CD4-positive, alpha-beta T cell (primary cell): ENCODE results near the gene RNF225. TPM values are rescaled to one million over a fixed set of nuclear protein-coding genes. Genes with fewer than 3 reads are reported as not detected.
"Not testable (repeated sequence)": the region's sequence is repeated elsewhere in the genome, so short reads cannot be mapped to it uniquely, and the experiment has no call there.

ENCODE experiments used
- ATAC-seq: fragments of 200-7000 bp; cut with Tn5 transposase; one replicate; pipeline ENCODE4 v1.10.0; 2022; ENCODE audit warnings: mild to moderate bottlenecking; ENCODE audit not compliant: poor library complexity
- CTCF ChIA-PET: fragments of 350-600 bp; sonication (Branson Sonifier 250); formaldehyde crosslinking; loops from one replicate; lab custom pipeline; 2021; ENCODE audit warnings: antibody characterized with exemption, inconsistent platforms; lab: Charles Lee
- POLR2A ChIA-PET: fragments of 350-600 bp; sonication (Branson Sonifier 250); formaldehyde crosslinking; loops from one replicate; lab custom pipeline; 2021; ENCODE audit warnings: antibody characterized with exemption, inconsistent platforms; lab: Charles Lee
- DNase-seq, 14 experiments: peaks; one replicate each; pipeline ENCODE4 v3.0.0-alpha.2; 2013 to 2020; ENCODE audit warnings: mixed read lengths in 2 of 14
- H3K27ac ChIP-seq, 2 donors: one replicate each; pipeline versions ENCODE4 v1.5.1 to v1.7.0; 2013; ENCODE audit warnings: low read length in 2 of 2, low read depth in 1 of 2, mild to moderate bottlenecking in 1 of 2
- H3K27me3 ChIP-seq, 2 experiments: 1 replicate in 1 of 2; 2 replicates in 1 of 2; pipeline versions ENCODE4 v1.6.1 to v1.7.0; 2013; ENCODE audit warnings: low read length in 2 of 2, control low read depth in 1 of 2, mild to moderate bottlenecking in 1 of 2, moderate library complexity in 1 of 2; ENCODE audit not compliant: insufficient read depth in 2 of 2, control insufficient read depth in 1 of 2
- H3K36me3 ChIP-seq: one replicate; pipeline ENCODE4 v1.6.1; 2013; ENCODE audit warnings: low read length, control low read depth; ENCODE audit not compliant: insufficient read depth
- H3K4me1 ChIP-seq: one replicate; pipeline ENCODE4 v1.6.1; 2013; ENCODE audit warnings: low read length, control low read depth; ENCODE audit not compliant: insufficient read depth
- H3K4me3 ChIP-seq: one replicate; pipeline ENCODE4 v1.5.1; 2013; ENCODE audit warnings: mild to moderate bottlenecking, low read length, moderate library complexity
- H3K9me3 ChIP-seq, 2 experiments: 1 replicate in 1 of 2; 2 replicates in 1 of 2; pipeline versions ENCODE4 v1.6.1 to v1.7.0; 2013; ENCODE audit warnings: low read length in 2 of 2, mild to moderate bottlenecking in 2 of 2, control low read depth in 1 of 2, moderate library complexity in 1 of 2; ENCODE audit not compliant: control insufficient read depth in 1 of 2, insufficient read depth in 1 of 2
- H3K27ac Mint-ChIP-seq: one replicate; pipeline ENCODE4 v1.8.0; 2020; ENCODE audit warnings: mixed read lengths
- H3K27me3 Mint-ChIP-seq: one replicate; pipeline ENCODE4 v1.8.0; 2021; ENCODE audit warnings: mixed read lengths
- H3K36me3 Mint-ChIP-seq: one replicate; pipeline ENCODE4 v1.8.0; 2021; ENCODE audit warnings: low read depth, mixed read lengths
- H3K4me1 Mint-ChIP-seq: one replicate; pipeline ENCODE4 v1.8.0; 2021; ENCODE audit warnings: low read depth, mixed read lengths
- H3K4me3 Mint-ChIP-seq: one replicate; pipeline ENCODE4 v1.8.0; 2020; ENCODE audit warnings: mild to moderate bottlenecking, mixed read lengths
- H3K9me3 Mint-ChIP-seq: one replicate; pipeline ENCODE4 v1.8.0; 2020; ENCODE audit warnings: mixed read lengths
- intact Hi-C, 2 experiments: fragments of 100-400 bp; cut with DNase I in 1 of 2; cut with micrococcal nuclease in 1 of 2; formaldehyde crosslinking; loops; one replicate each; pipeline versions ENCODE4 v1.15.1 to v1.9.0; 2023 to 2025; cut with DNase I, micrococcal nuclease
- microRNA-seq: library from miRNA; unstranded; fragments of <30 nt; microRNA quantifications from one replicate; pipeline ENCODE4 v1.2.0, GENCODE V29; 2021; ENCODE audit warnings: borderline microRNAs expressed, borderline replicate concordance
- total RNA-seq, 174 experiments: library from RNA in 2 of 174; stranded (reverse) in 2 of 174; gene quantifications; one replicate each; pipeline ENCODE4 v1.2.3 and lab custom pipeline; 2021 to 2026
- TF ChIP-seq, protein P1 (sequence below): fragments of 200-600 bp; IDR thresholded peaks from one replicate; pipeline ENCODE4 v1.8.0; 2022; ENCODE audit warnings: antibody characterized with exemption, mild to moderate bottlenecking

Gene RNF225
- total RNA-seq, 2 experiments from 2014 or later = 0.55 TPM; not detected in 1

DNA sequence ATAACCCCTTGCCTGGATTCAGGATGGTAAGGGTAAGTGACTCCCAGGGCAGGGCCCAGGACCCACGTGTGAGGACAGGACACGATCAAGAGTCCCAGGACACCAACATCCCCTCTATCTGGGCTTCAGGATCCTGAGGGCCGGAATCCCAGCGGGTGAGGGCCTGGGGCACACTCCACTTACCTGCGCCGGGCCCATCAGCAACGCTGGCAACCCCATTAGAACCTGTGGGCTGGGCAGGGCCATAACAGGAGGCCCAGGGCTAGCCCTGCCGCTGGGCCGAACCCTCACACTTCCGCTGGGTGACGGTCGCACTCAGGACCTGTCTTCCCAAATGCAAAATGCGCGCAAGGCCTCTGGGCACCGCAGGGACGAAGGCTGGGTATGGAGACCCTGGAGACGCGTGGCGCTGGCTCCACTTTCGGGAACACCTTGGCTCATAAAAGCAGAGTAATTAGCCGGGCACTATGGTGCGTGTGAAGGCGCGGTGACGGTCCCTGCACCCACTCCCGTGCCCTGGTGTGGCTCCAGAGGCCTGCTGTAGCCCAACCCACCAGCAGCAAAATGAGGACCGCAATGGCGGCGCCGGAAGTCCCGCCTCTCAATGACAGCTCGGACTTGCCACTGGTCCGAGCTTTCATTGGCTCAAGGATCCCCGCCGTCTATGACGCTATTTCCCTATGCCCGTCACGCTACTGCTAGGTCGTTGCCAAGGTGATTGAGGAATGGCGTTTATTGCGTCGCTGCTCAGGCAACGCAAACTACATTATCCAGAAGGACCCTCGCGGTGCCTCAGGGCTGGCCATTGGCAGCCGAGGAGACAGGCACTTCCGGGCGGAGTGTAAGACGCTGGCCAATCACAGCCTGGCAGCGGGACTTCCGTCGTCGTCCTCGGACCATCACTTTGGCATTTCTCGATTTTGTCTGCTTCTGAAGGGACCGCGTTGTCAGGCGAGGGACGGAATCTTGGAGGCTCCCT is 44.4 kb downstream of the RNF225 start, which contains the start of gene ZNF132:
ZNF132 (minus strand) TSS at position 578 of the 979 bp plus-strand sequence; CDS start at position 246, 332 bp downstream.
- DNase-seq = peak; percentile 84 to 100 (median 92)
- H3K27ac Mint-ChIP-seq = peak within 1 kb of the TSS; percentile 88
- H3K27me3 ChIP-seq = no peaks in the 10 kb centered on the region
- peaks cover 53% of the 10 kb centered on the region for H3K36me3 Mint-ChIP-seq
- POLR2A ChIA-PET = interaction anchor here (0.6 to 2.1 kb wide), 13 partner anchors 11 to 758 kb away, joined by 3 to 24 read pairs (median 3); partner anchors contain the start of genes RPS5, TRIM28, ZNF324B and ZNF446
- TF ChIP-seq, protein P1, sequence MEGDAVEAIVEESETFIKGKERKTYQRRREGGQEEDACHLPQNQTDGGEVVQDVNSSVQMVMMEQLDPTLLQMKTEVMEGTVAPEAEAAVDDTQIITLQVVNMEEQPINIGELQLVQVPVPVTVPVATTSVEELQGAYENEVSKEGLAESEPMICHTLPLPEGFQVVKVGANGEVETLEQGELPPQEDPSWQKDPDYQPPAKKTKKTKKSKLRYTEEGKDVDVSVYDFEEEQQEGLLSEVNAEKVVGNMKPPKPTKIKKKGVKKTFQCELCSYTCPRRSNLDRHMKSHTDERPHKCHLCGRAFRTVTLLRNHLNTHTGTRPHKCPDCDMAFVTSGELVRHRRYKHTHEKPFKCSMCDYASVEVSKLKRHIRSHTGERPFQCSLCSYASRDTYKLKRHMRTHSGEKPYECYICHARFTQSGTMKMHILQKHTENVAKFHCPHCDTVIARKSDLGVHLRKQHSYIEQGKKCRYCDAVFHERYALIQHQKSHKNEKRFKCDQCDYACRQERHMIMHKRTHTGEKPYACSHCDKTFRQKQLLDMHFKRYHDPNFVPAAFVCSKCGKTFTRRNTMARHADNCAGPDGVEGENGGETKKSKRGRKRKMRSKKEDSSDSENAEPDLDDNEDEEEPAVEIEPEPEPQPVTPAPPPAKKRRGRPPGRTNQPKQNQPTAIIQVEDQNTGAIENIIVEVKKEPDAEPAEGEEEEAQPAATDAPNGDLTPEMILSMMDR = no peak
- peaks cover 23% of the 10 kb centered on the region for H3K4me1 ChIP-seq
- H3K4me3 ChIP-seq = peak within 1 kb of the TSS; percentile 62
- peak within 1 kb of the TSS; percentile 97 for H3K4me3 Mint-ChIP-seq
- H3K27ac ChIP-seq = peak within 1 kb of the TSS; percentile 68 to 77
- peaks cover 21% of the 10 kb centered on the region for H3K36me3 ChIP-seq
- H3K9me3 ChIP-seq = peaks cover 31 to 49% of the 10 kb centered on the region in 2 experiments
- H3K27me3 Mint-ChIP-seq = peaks cover 11% of the 10 kb centered on the region
- peaks cover 27% of the 10 kb centered on the region for H3K4me1 Mint-ChIP-seq
- peak; percentile 96 for ATAC-seq
- CTCF ChIA-PET = interaction anchor here (1.6 kb wide), 1 partner anchor 31 kb away, joined by 6 read pairs; the partner anchor contains the start of gene ZNF584
- intact Hi-C loops = loop anchor here (1.0 to 5.0 kb wide), 10 partner anchors 11 to 113 kb away; partner anchors contain the start of genes RPS5 (in 2 of the 2), ZNF324B (in 2 of the 2), ZNF446 (in 2 of the 2) and ZNF584 (in 2 of the 2)
- peaks cover 19% of the 10 kb centered on the region for H3K9me3 Mint-ChIP-seq

DNA sequence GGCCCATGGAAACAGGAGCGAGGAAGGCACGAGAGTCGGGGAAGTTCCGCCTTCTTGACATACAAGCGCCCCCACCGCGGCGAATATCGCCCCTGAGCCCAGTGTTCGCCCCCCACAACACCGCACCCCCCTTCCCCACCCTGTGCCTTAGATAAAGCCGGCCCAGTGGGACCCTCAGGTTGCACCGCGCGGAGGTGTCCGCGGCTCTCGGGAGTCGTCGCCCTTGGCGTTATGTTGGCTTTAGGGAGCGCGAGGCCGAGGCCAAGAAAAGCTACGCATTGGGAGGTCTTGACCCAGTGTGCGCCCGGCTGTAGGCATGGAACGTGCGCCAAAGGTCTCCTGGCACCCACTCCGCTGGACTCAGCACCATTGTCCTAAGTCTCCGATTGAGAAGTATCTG is 45.1 kb downstream of the RNF225 start:
- ChIA-PET POLR2A (interaction anchor here (1.0 to 2.1 kb wide), 10 partner anchors 11 to 136 kb away, joined by 3 to 24 read pairs (median 3); partner anchors contain the start of genes TRIM28, ZNF324B, ZNF446 and ZNF497), CTCF (interaction anchor here (0.6 to 1.6 kb wide), 2 partner anchors 9 to 32 kb away, joined by 3 to 6 read pairs; partner anchors contain the start of gene ZNF584)
- ATAC-seq (no peak), DNase-seq (peak in 2 of 14 experiments; percentile 5 to 10)
- intact Hi-C loops = loop anchor here (1.0 to 5.0 kb wide), 10 partner anchors 11 to 113 kb away; partner anchors contain the start of genes RPS5 (in 2 of the 2), ZNF324B (in 2 of the 2), ZNF446 (in 2 of the 2) and ZNF584 (in 2 of the 2)
- H3K27ac ChIP-seq = peak overlapping the region; percentile 68 to 77
- TF ChIP-seq, protein P1 = no peak
- peaks cover 25 to 49% of the 10 kb centered on the region in 2 experiments for H3K9me3 ChIP-seq
- peaks cover 27% of the 10 kb centered on the region for H3K4me1 Mint-ChIP-seq
- H3K27ac Mint-ChIP-seq = peak overlapping the region; percentile 88
- peaks cover 23% of the 10 kb centered on the region for H3K4me1 ChIP-seq
- no peaks in the 10 kb centered on the region for H3K27me3 ChIP-seq
- H3K4me3 Mint-ChIP-seq = peak overlapping the region; percentile 97
- H3K36me3 Mint-ChIP-seq = peaks cover 46% of the 10 kb centered on the region
- peak overlapping the region; percentile 62 for H3K4me3 ChIP-seq
- H3K9me3 Mint-ChIP-seq = peaks cover 19% of the 10 kb centered on the region
- peaks cover 15% of the 10 kb centered on the region for H3K27me3 Mint-ChIP-seq
- H3K36me3 ChIP-seq = peaks cover 15% of the 10 kb centered on the region

DNA sequence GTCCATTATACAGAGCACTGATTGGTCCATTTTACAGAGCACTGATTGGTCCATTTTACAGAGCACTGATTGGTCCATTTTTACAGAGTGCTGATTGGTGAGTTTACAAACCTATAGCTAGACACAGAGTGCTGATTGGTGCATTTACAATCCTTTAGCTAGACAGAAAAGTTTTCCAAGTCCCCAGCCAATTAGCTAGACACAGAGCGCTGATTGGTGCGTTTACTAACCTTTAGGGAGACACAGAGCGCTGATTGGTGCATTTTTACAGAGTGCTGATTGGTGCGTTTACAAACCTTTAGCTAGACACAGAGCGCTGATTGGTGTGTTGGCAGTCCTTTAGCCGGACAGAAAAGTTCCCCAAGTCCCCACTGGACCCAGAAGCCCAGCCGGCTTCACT is 47.5 kb downstream of the RNF225 start:
- peaks cover 25% of the 10 kb centered on the region for H3K27me3 Mint-ChIP-seq
- peaks cover 21% of the 10 kb centered on the region for H3K36me3 Mint-ChIP-seq
- H3K36me3 ChIP-seq, H3K27ac ChIP-seq, DNase-seq, H3K4me3 Mint-ChIP-seq, H3K27ac Mint-ChIP-seq, H3K4me3 ChIP-seq, CTCF ChIA-PET, ATAC-seq: not testable (repeated sequence)
- H3K9me3 Mint-ChIP-seq = peaks cover 11% of the 10 kb centered on the region
- peaks cover 20% of the 10 kb centered on the region for H3K4me1 Mint-ChIP-seq
- peaks cover 23% of the 10 kb centered on the region for H3K4me1 ChIP-seq
- H3K27me3 ChIP-seq = peaks cover 0 to 10% of the 10 kb centered on the region in 2 experiments
- peaks cover 3 to 36% of the 10 kb centered on the region in 2 experiments for H3K9me3 ChIP-seq
- POLR2A ChIA-PET = interaction anchor here (0.8 to 1.4 kb wide), 2 partner anchors 95 to 260 kb away, joined by 3 to 5 read pairs; partner anchors contain the start of gene ZNF274
- intact Hi-C loops = loop anchor here in 1 of 2 experiments (5.0 kb wide), 2 partner anchors 34 to 36 kb away; partner anchors contain the start of genes ZNF446 and ZNF584

Small RNAs within 50 kb of the gene (microRNA-seq; reads per million reads assigned to microRNA genes)
- not detected for gene MIR4754

Other genes starting within 250 kb of the RNF225 start
- 10 to 100 TPM; 15.0 to 16.9 TPM for gene ZNF329, start 244.9 kb upstream of the RNF225 start, total RNA-seq
- gene ZNF274, start 212.6 kb upstream of the RNF225 start, total RNA-seq = 10 to 100 TPM; 51.0 to 51.4 TPM
- gene ZNF544, start 166.7 kb upstream of the RNF225 start, total RNA-seq = 1 to 10 TPM; 6.3 to 7.2 TPM
- gene ZNF8, start 116.7 kb upstream of the RNF225 start, total RNA-seq = 1 to 10 TPM; 9.5 to 9.6 TPM
- gene ERVK3-1, start 90.3 kb upstream of the RNF225 start, total RNA-seq = 100 to 1,000 TPM; 150 to 153 TPM
- gene ZSCAN22, start 68.7 kb upstream of the RNF225 start, total RNA-seq = under 1 TPM; 0.77 to 0.81 TPM
- 1 to 10 TPM; 7.6 to 8.4 TPM for gene A1BG, start 42.2 kb upstream of the RNF225 start, total RNA-seq
- under 1 TPM; 0.28 to 0.55 TPM for gene ZNF497, start 32.9 kb upstream of the RNF225 start, total RNA-seq
- 1 to 10 TPM in 1 of 2 experiments, under 1 TPM in 1; 0.71 to 1.0 TPM for gene ZNF837, start 14.6 kb upstream of the RNF225 start, total RNA-seq
- gene RPS5, start 8.4 kb upstream of the RNF225 start, total RNA-seq = 1,000 to 10,000 TPM; 1,619 to 1,646 TPM
- gene ZNF584, start 13.0 kb downstream of the RNF225 start, total RNA-seq = 1 to 10 TPM; 1.7 to 1.8 TPM
- 1 to 10 TPM; 1.0 to 1.4 TPM for gene ZNF132, start 44.5 kb downstream of the RNF225 start, total RNA-seq
- gene ZNF324B, start 56.0 kb downstream of the RNF225 start, total RNA-seq = 1 to 10 TPM; 6.3 to 7.6 TPM
- 10 to 100 TPM; 24.3 to 25.2 TPM for gene ZNF324, start 71.4 kb downstream of the RNF225 start, total RNA-seq
- 10 to 100 TPM; 13.6 to 14.6 TPM for gene ZNF446, start 80.7 kb downstream of the RNF225 start, total RNA-seq
- 1 to 10 TPM; 3.5 to 4.8 TPM for gene SLC27A5, start 116.3 kb downstream of the RNF225 start, total RNA-seq
- gene ZBTB45, start 124.2 kb downstream of the RNF225 start, total RNA-seq = 1 to 10 TPM; 5.7 to 6.3 TPM
- gene TRIM28, start 148.4 kb downstream of the RNF225 start, total RNA-seq = 100 to 1,000 TPM; 549 to 553 TPM
- 10 to 100 TPM; 60.5 to 62.4 TPM for gene CHMP2A, start 159.4 kb downstream of the RNF225 start, total RNA-seq
- gene UBE2M, start 163.0 kb downstream of the RNF225 start, total RNA-seq = 10 to 100 TPM; 29.0 to 31.0 TPM
- gene MZF1, start 177.7 kb downstream of the RNF225 start, total RNA-seq = 10 to 100 TPM; 21.0 to 21.1 TPM